GM20431 (cell line): Measurements from ENCODE around the gene NTN1.

Source experiments
- in situ Hi-C: fragments of 300-500 bp; cut with MseI, MboI; formaldehyde crosslinking; loops from one replicate; pipeline ENCODE4 v1.15.0; 2020; ENCODE audit warnings: low sequenced_read_pairs; ENCODE audit not compliant: unreplicated experiment

Gene NTN1

GRCh38 chr17:9225305-9226101 lies 204.2 kb downstream of the NTN1 start:
- in situ Hi-C loops = no loop called here

- in situ Hi-C loops = no loop called here
Measured at GRCh38 chr17:9226130-9226793, 205.0 kb downstream of the NTN1 start.

GRCh38 chr17:9226794-9227135 lies 205.5 kb downstream of the NTN1 start:
- in situ Hi-C loops = no loop called here

DNA sequence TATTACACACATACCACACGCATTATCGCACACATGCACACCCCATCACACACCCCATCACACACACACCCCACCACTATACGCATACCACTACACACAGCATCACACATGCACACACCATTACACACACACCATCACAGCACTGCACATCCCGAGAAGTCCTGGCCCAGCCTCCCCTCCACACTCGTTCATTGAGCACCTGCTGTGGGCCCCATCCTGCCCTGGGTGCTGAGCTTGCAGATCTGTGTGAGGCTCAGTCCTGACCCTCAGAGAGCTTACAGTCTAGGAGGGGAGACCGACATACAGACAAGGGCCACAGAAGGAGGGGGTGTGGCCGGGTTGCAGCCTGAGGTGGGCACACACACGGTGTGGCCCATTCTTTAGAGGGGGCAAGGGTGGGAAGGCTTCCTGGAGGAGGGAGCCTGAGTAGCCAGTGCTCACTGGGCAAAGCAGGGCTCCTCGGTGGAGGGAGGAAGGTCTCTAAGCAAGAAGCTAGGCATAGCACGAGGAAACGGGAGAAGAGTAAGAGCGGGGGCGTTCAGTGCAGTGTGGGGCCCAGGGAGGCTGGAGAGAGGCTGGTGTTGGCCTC lies 206.6 kb downstream of the NTN1 start:
- in situ Hi-C loops = no loop called here

DNA sequence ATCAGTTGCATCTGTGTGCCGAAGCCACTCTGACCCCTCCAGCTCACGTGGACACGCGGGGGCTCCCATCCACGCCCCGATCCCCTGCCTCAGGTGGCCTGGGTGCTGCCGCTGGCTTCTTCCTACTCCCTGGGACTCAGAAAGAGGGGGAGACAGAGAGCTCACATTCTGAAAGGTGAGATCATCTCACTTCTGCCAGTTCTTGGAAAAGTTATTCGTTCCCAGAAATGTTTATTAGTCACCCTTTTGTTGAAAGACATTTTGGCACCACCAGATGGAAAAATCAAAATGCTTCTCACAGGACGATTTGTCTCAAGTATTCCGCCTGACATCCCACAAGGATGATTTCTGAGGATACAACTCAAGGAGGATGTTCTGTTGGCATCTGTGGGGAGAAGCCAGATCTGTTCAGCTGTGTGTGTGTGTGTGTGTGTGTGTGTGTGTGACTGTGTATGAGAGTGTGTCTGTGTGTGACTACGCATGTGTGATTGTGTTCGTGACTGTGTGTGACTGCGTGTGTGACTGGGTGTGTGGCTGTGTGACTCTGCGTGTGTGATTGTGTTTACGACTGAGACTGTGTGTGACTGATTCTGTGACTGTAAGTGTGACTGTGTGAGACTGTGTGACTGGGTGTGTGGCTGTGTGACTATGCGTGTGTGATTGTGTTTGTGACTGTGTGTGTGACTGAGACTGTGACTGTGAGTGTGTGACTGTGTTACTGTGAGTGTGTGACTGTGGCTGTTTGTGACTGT lies 207.3 kb downstream of the NTN1 start:
- in situ Hi-C loops = no loop called here

DNA sequence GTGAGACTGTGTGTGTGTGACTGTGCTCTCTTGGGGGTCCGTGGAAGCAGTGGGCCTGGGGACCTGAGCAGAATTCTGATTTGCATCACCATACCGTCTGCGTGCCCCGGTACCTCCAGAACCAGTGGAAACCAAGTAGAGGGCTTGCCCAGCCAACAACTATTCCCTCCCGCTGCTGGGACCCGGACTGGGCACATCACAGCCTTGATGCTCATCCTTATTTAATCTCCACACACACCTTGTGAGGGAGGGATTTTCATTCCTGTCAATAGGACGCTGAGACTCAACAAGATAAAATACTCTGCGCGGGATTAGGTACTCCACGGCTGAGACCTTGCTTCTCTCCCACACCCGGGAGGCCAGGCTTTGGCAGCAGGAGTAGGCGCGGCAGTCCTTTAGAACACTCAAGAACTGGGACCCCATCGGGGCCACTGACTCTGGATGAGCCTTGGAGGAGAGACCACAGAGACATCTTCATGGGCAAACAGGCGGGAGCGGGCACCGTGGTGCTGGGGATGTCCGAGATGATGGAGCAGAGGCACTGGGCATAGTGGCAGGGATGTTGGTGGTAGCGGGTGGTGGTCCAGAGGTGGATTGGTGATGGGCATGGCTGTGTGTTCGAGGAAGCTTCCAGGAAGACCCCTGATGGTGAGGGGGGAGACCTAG lies 208.0 kb downstream of the NTN1 start:
- in situ Hi-C loops = no loop called here

DNA sequence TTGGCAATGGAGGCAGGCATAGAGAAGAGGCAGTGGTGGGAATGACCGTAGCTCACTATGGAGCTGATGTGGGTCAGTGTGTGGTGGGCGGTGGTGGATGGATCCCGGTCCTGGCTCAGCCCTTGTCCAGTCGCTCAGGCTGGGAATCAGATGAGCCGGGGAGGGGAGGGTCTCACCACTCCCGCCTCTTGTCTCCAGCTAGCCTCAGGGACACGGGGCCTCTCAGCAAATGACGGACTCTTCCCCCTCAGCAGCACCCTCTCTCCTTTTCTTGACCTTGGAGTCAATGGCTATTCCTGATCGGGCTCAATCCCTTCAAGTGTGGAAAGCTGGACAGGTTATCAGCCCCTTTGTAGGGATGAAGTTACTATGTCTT lies 208.5 kb downstream of the NTN1 start:
- in situ Hi-C loops = no loop called here

DNA sequence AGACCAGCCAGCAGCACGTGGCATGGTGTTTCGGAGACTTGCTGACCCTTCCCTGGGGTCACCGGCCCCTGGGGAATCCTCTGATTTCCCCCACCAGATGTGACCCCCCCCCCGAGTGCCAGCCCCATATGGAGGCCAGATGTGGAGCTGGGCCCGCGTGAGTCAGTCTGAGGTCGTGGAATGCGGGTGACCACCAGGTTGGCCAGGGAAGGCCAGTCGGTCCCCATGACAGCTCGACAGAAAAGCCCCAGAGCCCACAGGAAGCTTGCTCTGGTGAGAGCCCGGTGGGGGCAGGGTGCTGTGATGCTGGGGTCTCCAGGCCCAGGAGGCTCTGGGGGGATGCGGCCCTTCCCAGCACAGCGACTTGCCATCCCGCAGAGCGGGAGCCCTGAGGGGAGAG lies 209.0 kb downstream of the NTN1 start:
- in situ Hi-C loops = no loop called here

DNA sequence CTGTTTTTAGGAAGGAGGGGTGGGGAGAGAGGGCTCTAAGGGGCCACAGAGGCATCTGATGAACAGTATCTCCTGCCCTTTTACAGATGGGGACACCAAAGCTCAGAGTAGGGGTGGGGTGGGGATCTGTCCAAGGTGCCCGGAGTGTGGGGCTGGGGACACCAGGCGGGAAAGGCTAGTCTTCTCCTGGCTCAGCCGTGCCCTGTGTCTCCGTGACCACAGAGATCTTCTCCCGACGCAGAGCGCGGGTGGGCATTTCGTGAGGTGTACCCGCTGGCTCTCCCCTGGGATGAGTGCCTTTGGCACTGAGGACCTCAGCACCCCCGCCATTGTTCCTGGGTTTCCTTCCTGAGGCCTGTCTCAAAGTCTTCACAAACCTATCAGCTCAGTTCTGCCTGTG lies 209.6 kb downstream of the NTN1 start:
- in situ Hi-C loops = no loop called here

- in situ Hi-C loops = no loop called here
Measured at GRCh38 chr17:9231449-9232154, 210.3 kb downstream of the NTN1 start.

GRCh38 chr17:9232155-9232475 lies 210.8 kb downstream of the NTN1 start:
- in situ Hi-C loops = no loop called here

DNA sequence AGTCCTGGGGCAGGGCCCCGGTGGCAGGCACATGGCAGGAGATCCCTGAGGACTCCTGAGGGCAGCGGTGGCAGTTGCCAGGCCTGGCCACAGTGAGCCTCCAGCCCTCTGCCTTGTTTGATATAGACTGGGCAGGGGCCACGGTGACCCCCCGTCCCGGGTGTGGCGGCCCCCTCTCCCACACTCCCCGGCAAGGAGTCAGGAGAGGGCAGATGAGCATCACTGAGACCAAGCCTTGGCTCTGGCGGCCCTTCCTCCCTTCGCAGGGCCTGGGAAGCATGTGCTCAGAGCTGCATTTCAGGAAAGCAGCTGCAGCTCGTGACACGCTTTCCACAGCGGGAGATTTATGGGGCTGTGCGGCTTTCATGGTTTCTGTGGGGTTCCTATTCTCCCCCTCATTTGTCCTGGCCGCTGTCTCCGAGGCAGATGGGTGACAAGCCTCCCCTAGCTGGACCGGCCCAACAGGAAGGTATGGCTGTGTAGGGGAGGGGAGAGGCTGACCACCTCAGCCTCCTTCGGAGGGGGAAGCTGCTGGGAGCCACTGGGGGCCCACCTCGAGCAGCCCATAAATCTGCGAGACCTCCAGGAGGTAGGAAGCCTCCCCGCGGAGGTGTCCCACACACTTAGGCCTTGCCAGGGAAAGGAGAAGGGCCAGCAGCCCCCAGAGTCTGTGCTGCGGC lies 211.4 kb downstream of the NTN1 start:
- in situ Hi-C loops = no loop called here

DNA sequence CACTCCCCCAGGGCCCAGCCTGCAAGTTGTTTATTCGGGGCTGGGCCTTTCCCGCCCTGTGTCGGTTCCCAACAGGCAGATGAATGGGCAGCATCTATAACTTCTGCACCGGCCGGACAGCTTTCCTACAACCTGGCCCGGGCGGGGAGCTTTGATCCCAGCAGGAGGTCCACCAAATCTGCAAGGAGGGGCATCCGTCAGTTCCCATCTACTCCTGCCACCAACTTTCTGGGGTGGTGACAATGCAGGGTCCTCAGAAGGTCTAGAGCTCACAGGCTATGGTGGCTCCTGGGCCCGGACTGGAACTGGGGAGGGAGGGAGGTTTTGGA lies 211.9 kb downstream of the NTN1 start:
- in situ Hi-C loops = no loop called here

DNA sequence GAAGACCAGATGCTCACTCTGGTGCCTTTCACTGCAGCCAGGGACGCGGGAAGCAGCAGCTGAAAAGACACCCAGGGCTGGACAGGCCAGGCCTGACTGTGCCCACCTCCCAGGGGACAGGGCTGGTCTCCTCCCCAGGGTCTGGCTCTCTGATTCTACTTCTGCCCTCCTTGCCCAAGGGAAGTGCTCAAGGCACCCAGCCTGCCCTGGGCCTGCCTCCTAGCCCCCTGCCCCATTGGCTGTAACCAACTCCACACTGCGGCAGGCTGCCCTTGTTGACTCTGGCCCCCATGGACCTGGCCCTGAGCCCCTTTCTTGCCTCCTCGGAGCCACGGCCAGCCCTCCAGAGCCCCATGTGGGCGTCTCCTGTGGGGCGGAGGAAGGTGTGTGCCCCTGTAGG lies 212.5 kb downstream of the NTN1 start:
- in situ Hi-C loops = no loop called here

GRCh38 chr17:9234389-9234945 lies 213.2 kb downstream of the NTN1 start:
- in situ Hi-C loops = no loop called here

DNA sequence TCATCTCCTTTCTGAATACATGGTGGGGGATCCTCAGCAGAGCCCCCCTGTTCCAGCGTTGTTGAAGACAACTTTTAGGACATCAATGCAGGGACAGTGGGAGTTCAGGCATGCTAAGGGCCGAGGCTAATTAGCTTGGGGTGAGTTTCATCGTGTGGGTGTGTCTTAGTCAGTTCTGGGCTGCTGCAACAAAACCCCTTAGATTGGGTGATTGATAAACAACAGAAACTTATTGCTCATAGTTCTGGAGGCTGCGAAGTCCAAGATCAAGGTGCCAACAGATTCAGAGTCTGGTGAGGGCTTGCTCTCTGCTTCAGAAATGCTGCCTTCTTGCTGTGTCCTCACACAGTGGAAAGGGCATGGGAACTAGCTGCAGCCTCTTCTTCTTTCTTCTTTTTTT lies 214.0 kb downstream of the NTN1 start:
- in situ Hi-C loops = no loop called here

DNA sequence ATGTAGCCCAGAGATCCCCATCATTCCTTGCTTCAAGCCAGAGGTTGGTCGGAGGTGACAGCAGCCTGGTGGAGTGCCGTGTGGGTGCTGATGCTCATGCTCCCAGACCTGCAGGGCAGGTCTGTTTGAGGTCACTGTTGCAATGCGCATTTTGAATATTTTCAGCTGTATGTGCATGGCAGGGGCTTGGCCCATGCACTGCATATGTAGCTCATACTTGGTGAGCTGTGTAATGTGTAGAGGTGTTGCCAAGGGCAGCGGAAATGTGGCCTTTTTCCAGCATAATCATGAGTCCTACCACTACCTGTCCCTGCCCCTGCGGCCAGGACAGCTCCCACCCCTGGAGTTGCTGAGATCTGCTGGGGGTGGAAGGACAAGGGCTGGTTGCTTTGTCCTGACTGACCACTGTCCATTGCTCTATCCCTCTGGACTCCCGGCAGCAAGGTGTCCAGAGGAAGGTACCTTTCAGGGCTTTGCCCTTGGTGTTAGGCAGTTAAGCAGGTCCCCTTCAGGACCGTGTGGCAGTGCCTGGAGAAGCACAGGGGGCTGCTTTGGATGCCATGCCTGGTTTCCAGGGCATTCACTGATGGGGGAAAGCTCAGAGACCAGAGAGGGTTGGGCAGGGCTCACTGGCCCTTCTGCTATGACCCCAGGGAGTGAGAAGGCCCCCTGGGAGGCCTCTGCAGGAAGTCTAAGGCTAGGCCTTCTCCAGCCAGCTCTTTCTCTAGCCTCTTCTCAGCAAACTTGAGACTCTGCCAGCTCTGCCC lies 215.2 kb downstream of the NTN1 start:
- in situ Hi-C loops = no loop called here

DNA sequence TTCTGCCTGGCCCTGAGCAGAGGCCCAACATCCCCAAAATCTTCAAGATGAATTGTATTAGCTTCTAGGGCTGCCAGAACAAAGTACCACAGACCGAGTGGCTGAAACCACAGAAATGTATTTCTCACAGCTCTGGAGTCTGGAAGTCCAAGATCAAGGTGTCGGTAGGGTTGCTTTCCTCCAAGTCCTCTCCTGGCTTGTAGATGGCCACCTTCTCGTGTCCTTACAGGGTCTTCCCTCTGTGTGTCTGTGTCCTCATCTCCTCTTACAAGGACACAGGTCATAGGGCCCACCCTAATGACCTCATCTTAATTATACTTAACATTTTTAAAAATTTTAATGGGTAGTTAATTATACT lies 215.7 kb downstream of the NTN1 start:
- in situ Hi-C loops = no loop called here
